IPS DF 4.7 (cell line): ENCODE measurements around the gene MROH2A.
"Not testable (repeated sequence)": the region's sequence is repeated elsewhere in the genome, so short reads cannot be mapped to it uniquely, and the experiment has no call there.

ENCODE experiments used
- DNase-seq: peaks from one replicate; pipeline ENCODE4 v3.0.0-alpha.2; 2013; ENCODE audit warnings: low spot score; ENCODE audit errors: extremely low read depth

MROH2A gene

GRCh38 chr2:233855345-233855744, 77.2 kb downstream of the MROH2A start:
- no peak for DNase-seq

DNA sequence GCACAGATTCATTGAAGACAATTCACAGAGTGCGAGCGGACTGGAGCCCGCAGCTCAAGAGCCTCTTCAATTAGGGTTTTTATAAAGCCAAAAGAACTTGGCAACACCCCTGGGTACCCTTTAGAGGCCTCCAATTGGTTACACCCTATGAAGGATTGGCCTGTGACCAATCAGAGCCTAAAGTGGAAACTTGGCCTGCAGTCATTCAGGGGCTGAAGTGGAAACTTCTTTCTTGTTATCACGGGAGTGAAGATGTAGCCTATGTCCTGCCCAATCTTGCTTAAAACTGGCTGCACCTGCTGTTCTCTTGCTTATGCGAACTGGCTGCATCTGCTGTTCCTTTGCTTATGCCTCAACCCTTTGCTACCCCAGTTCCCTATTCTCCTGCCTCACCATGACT, 78.1 kb downstream of the MROH2A start:
- DNase-seq, result no peak

DNA sequence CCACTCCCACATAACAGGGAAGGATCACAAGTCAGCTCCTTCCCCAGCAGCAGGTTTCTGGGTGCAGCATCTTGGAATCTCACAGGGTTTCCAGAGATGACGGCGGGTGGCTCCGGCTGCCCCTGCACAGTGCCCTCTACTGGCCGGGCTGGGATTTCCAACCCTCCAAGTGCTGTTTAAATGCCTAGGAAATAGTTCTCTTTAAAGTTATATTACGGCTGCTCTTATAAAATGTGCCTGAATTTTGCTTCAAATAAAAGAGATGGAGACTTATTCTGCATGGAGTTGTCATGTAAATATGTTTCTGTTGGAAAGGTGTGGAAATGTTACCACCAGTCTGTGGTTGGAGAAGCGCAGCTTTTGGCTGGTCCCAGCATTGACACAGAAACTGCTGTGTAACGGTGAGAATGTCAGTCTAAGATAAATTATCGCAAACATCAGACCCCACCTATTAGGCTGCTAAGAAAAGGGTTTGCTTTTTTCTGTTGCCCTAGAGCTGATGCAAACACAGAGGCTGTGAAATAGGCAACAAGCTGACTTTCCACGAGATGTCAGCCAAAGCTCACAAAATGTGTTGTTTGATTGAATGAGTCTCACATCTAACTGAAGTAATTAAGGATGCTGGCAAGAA, 79.5 kb downstream of the MROH2A start:
- no peak for DNase-seq

DNA sequence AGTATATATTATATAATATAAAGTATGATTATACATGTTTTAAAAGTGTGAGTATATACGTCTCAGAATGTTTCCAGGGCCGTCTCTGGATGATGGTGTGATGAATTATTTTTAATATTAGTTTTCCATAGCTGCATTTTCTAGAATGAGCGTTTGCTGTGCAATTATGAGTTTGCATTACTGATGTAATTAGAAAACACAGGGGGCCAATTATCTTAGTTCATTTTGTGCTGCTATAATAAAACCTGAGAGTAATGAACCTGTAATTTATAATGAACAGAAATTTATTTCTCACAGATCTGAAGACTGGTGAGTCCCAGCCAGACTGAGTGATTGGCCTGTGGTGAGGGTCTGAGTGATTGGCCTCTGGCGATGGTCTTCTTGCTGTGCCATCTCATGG, 80.2 kb downstream of the MROH2A start:
- no peak for DNase-seq

- DNase-seq, result no peak
Measured at GRCh38 chr2:233862261-233862768, 84.2 kb downstream of the MROH2A start.

GRCh38 chr2:233865838-233866237, 87.7 kb downstream of the MROH2A start:
- no peak for DNase-seq

DNA sequence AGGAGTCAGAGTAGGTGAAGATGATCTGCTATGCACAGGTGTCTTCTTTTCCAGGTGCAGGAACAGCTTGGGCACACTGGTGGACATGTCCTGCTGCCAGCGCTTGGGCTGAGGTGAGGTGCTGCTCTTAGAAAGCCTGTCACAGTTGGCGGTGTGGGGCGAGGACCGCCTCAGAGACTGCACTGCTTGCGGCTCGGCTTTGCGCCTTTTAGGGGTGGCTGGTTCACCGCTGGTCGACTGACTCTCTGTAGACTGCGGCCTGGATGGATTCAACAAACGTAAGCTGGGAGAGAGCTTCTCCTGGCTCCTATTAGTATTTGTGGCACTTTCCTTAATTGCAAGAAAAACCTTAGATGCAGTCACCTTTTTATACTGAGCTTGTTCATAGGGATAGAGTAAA, 88.3 kb downstream of the MROH2A start:
- no peak for DNase-seq

GRCh38 chr2:233867993-233868532, 89.9 kb downstream of the MROH2A start, which contains the start of gene MSL3B:
Gene MSL3B, minus strand, starts transcription at chr2:233868386.
- DNase-seq, result no peak

DNA sequence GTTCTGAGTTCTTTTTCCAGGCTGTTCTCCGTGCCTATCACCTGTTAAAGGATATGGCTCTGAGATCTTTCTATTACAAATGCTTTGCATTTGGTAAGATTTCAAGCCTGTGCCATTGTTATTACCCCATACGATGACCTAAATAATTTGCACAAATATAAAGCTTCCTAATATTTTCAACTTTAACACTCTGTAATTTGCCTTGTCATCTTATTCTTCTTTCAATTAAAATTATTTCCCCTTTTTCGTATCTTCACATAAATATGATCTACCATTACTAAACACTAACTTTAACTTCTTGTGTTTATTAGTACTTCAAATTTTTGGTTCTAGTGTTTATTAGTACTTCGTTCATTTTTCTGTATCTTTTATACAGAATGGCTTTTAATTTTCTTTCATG, 93.3 kb downstream of the MROH2A start:
- DNase-seq, result no peak

DNA sequence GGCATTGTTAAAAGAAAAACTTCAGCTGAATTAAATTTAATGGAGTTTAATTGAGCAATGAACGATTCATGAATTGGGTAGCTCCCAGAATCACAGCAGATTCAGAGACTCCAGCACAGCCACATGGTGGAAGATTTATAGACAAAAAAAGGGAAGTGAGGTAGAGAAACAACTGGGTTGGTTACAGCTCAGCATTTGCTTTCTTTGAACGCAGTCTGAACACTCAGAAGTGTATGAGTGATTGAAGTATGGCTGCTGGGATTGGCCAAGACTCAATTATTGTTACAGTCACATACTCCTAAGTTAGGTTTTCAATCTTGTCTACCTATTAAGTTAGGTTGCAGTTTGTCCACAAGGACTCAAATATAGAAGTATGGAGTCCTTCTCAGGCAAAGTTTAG, 94.0 kb downstream of the MROH2A start:
- DNase-seq, result not testable (repeated sequence)

DNA sequence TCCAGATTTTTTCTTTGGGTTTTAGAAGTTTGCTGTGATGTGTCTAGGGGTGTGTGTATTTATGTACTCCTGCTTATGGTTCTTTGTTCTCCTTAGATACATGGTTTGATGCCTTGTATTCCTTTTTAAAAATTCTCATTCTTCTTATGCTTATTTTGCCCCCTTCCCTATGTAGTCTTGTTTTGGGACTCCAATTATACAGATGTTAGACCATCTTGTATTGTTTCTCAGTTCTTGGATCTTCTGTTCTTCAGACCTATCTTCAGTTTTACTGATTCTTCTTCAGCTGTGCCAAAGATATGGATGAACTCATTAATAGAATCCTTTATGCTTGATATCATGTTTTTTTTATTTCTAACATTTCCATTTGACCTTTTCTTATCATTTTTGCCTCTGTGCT, 104.2 kb downstream of the MROH2A start:
- no peak for DNase-seq
